Sigmoid colon (tissue), 4 donors: ENCODE results near the gene TPO.

Experiments used
- EP300 ChIP-seq, 4 donors: sonication (generic); formaldehyde crosslinking; IDR thresholded peaks; one replicate each; pipeline ENCODE4 v1.6.1; 2017; ENCODE audit warnings: antibody characterized with exemption in 4 of 4
- POLR2A ChIP-seq, 2 donors: fragments of 450-650 bp; IDR thresholded peaks; one replicate each; pipeline ENCODE4 v1.6.1; 2016; ENCODE audit warnings: antibody characterized with exemption in 2 of 2, mild to moderate bottlenecking in 2 of 2, moderate library complexity in 2 of 2
- POLR2AphosphoS5 ChIP-seq, 4 donors: sonication (generic); formaldehyde crosslinking; IDR thresholded peaks; one replicate each; pipeline ENCODE4 v1.6.1; 2017; ENCODE audit warnings: antibody characterized with exemption in 4 of 4
- TF ChIP-seq, protein P1 (sequence below), 4 experiments: fragments of 450-650 bp in 3 of 4; fragments of 200-600 bp in 1 of 4; IDR thresholded peaks; one replicate each; pipeline ENCODE4 v1.5.1; 2016 to 2019; ENCODE audit warnings: antibody characterized with exemption in 4 of 4, mild to moderate bottlenecking in 3 of 4, moderate library complexity in 2 of 4

GRCh38 chr2:1458432-1458831 lies 45.2 kb downstream of the TPO start:
- TF ChIP-seq POLR2AphosphoS5 (IDR thresholded peaks at IDR 0.05) (no peak), EP300 (IDR thresholded peaks at IDR 0.05) (no peak), POLR2A (IDR thresholded peaks at IDR 0.05) (no peak)
- TF ChIP-seq, protein P1, sequence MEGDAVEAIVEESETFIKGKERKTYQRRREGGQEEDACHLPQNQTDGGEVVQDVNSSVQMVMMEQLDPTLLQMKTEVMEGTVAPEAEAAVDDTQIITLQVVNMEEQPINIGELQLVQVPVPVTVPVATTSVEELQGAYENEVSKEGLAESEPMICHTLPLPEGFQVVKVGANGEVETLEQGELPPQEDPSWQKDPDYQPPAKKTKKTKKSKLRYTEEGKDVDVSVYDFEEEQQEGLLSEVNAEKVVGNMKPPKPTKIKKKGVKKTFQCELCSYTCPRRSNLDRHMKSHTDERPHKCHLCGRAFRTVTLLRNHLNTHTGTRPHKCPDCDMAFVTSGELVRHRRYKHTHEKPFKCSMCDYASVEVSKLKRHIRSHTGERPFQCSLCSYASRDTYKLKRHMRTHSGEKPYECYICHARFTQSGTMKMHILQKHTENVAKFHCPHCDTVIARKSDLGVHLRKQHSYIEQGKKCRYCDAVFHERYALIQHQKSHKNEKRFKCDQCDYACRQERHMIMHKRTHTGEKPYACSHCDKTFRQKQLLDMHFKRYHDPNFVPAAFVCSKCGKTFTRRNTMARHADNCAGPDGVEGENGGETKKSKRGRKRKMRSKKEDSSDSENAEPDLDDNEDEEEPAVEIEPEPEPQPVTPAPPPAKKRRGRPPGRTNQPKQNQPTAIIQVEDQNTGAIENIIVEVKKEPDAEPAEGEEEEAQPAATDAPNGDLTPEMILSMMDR (IDR thresholded peaks at IDR 0.05): no peak
